ENCODE results near the gene VPS37B.

VPS37B gene

GRCh38 chr12:122842505-122843405 is 53.2 kb downstream of the VPS37B start:
- CTCF ChIA-PET, result interaction anchor here (1.1 to 1.9 kb wide), 2 partner anchors 17 to 49 kb away, joined by 4 to 8 read pairs; no protein-coding TSS in a partner anchor
- POLR2A ChIA-PET, result interaction anchor here (0.6 to 1.2 kb wide), 3 partner anchors 43 to 132 kb away, joined by 3 to 4 read pairs (median 3); partner anchors contain the start of gene CCDC62

DNA sequence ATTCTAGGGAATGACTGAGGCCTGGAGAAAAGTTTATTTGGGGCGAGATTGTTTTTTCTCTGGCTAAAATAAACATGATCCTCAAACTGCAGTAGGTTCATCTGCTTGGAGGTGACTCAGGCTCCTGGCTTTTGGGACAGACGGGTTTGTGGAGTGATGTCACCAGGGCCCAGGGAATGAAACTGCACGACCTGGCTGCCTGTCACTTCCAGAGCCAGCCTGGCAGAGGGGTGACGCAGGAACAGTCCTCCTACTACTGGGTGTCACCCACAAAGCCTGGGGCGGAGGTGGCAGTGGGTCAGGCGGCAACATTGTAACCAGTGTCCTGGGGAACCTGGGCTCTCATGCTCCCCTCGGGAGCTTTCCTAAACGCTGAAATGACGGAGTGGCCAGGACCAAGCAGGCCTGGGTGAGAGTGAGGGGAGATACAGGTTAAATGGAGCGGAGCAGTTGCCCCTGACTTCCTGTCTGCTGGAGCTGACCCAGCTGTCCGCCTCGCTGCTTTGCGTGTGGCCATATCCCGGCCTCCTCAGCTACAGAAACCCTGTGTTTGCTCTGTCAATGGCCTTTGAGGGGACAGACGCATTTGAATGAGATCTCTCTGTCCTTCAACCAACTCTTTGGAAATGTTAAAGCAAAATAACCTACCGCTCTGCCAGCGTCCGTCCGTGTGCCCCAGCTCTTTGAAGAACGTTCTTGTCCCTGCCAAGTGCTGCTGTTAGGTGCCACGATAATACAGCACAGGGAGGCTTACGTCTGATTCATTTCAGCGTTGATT is 54.2 kb downstream of the VPS37B start:
- ChIA-PET CTCF (interaction anchor here (0.5 to 1.1 kb wide), 2 partner anchors 18 to 48 kb away, joined by 3 to 4 read pairs; no protein-coding TSS in a partner anchor), POLR2A (interaction anchor here (1.0 to 1.2 kb wide), 2 partner anchors 67 to 133 kb away, joined by 3 to 4 read pairs; partner anchors contain the start of gene CCDC62)
- Histone ChIP-seq H3K36me3 (ENCODE audit: control insufficient read depth in 2 of 2, insufficient read depth in 1 of 2, low read length in 2 of 2) (peaks cover 0 to 7% of the 10 kb centered on the region in 2 experiments; a peak in 1 of 3 replicates), H3K27ac (ENCODE audit: extremely low read depth, low read depth, low read length) (no peak overlapping the region), H3K4me1 (ENCODE audit: control insufficient read depth, insufficient read depth, low read length) (peaks cover 13% of the 10 kb centered on the region), H3K9me3 (ENCODE audit: control insufficient read depth, insufficient read depth, low read depth, low read length) (no peaks in the 10 kb centered on the region), H3K4me3 (ENCODE audit: low read depth, low read length) (no peak overlapping the region)
- TF ChIP-seq PRDM10 (tag by site-specific recombination; IDR thresholded peaks at IDR 0.05) (peak; percentile 71), ZNF394 (tag by site-specific recombination; IDR thresholded peaks at IDR 0.05; ENCODE audit: borderline replicate concordance) (0 out of 2 replicates have a peak, but pooled peaks have one; percentile 18), ZFHX2 (tag by site-specific recombination; conservative IDR thresholded peaks at IDR 0.05) (no peak), ZNF510 (tag by site-specific recombination; IDR thresholded peaks at IDR 0.05; ENCODE audit: insufficient replicate concordance) (no peak), ZNF211 (tag by site-specific recombination; IDR thresholded peaks at IDR 0.05; ENCODE audit: low read depth) (no peak), RBAK (tag by site-specific recombination; IDR thresholded peaks at IDR 0.05) (no peak), ZNF324 (tag by site-specific recombination; IDR thresholded peaks at IDR 0.05) (0 out of 2 replicates have a peak, but pooled peaks have one; percentile 31), ZNF629 (tag by site-specific recombination; IDR thresholded peaks at IDR 0.05) (peak; percentile 86), ZNF214 (tag by site-specific recombination; IDR thresholded peaks at IDR 0.05; ENCODE audit: borderline replicate concordance) (no peak), ZNF175 (tag by site-specific recombination; IDR thresholded peaks at IDR 0.05) (no peak), KLF8 (tag by site-specific recombination; IDR thresholded peaks at IDR 0.05) (no peak), ZNF521 (tag by site-specific recombination; IDR thresholded peaks at IDR 0.05) (no peak), ZFP41 (tag by site-specific recombination; IDR thresholded peaks at IDR 0.05; ENCODE audit: borderline replicate concordance) (no peak), ATF2 (tag by site-specific recombination; IDR thresholded peaks at IDR 0.05; ENCODE audit: low read depth) (peak; percentile 53), ZNF221 (tag by site-specific recombination; IDR thresholded peaks at IDR 0.05; ENCODE audit: borderline replicate concordance) (no peak)
- TF ChIP-seq, protein P1, sequence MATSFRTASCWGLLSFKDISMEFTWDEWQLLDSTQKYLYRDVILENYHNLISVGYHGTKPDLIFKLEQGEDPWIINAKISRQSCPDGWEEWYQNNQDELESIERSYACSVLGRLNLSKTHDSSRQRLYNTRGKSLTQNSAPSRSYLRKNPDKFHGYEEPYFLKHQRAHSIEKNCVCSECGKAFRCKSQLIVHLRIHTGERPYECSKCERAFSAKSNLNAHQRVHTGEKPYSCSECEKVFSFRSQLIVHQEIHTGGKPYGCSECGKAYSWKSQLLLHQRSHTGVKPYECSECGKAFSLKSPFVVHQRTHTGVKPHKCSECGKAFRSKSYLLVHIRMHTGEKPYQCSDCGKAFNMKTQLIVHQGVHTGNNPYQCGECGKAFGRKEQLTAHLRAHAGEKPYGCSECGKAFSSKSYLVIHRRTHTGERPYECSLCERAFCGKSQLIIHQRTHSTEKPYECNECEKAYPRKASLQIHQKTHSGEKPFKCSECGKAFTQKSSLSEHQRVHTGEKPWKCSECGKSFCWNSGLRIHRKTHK (tag by site-specific recombination; IDR thresholded peaks at IDR 0.05), result no peak
- TF ChIP-seq, protein P2, sequence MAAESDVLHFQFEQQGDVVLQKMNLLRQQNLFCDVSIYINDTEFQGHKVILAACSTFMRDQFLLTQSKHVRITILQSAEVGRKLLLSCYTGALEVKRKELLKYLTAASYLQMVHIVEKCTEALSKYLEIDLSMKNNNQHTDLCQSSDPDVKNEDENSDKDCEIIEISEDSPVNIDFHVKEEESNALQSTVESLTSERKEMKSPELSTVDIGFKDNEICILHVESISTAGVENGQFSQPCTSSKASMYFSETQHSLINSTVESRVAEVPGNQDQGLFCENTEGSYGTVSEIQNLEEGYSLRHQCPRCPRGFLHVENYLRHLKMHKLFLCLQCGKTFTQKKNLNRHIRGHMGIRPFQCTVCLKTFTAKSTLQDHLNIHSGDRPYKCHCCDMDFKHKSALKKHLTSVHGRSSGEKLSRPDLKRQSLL (tag by site-specific recombination; IDR thresholded peaks at IDR 0.05), result no peak
- TF ChIP-seq, protein P3, sequence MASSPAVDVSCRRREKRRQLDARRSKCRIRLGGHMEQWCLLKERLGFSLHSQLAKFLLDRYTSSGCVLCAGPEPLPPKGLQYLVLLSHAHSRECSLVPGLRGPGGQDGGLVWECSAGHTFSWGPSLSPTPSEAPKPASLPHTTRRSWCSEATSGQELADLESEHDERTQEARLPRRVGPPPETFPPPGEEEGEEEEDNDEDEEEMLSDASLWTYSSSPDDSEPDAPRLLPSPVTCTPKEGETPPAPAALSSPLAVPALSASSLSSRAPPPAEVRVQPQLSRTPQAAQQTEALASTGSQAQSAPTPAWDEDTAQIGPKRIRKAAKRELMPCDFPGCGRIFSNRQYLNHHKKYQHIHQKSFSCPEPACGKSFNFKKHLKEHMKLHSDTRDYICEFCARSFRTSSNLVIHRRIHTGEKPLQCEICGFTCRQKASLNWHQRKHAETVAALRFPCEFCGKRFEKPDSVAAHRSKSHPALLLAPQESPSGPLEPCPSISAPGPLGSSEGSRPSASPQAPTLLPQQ (tag by site-specific recombination; IDR thresholded peaks at IDR 0.05), result no peak
- TF ChIP-seq, protein P4, sequence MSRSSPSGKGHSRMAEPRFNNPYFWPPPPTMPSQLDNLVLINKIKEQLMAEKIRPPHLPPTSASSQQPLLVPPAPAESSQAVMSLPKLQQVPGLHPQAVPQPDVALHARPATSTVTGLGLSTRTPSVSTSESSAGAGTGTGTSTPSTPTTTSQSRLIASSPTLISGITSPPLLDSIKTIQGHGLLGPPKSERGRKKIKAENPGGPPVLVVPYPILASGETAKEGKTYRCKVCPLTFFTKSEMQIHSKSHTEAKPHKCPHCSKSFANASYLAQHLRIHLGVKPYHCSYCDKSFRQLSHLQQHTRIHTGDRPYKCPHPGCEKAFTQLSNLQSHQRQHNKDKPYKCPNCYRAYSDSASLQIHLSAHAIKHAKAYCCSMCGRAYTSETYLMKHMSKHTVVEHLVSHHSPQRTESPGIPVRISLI (tag by site-specific recombination; IDR thresholded peaks at IDR 0.05), result peak; percentile 81

More at GRCh38 chr12:122842505-122843405, 53.2 kb downstream of the VPS37B start:
- Histone ChIP-seq H3K4me1 (ENCODE audit: control insufficient read depth, insufficient read depth, low read length) (peaks cover 10% of the 10 kb centered on the region), H3K4me3 (ENCODE audit: low read depth, low read length) (no peak overlapping the region), H3K36me3 (ENCODE audit: control insufficient read depth in 2 of 2, insufficient read depth in 1 of 2, low read length in 2 of 2) (peaks cover 0 to 7% of the 10 kb centered on the region in 2 experiments; a peak in 1 of 3 replicates), H3K27ac (ENCODE audit: extremely low read depth, low read depth, low read length) (no peak overlapping the region), H3K9me3 (ENCODE audit: control insufficient read depth, insufficient read depth, low read depth, low read length) (no peaks in the 10 kb centered on the region)
- TF ChIP-seq GLIS2 (tag by site-specific recombination; IDR thresholded peaks at IDR 0.05) (0 out of 2 replicates have a peak, but pooled peaks have one; percentile 25), ZFP37 (tag by site-specific recombination; IDR thresholded peaks at IDR 0.05) (no peak)

All from HEK293 (cell line).